ENCODE data around the gene HDLBP.

HDLBP gene

GRCh38 chr2:241307055-241307454 is 8.4 kb downstream of the HDLBP start:
- H3K79me2 ChIP-seq (ENCODE audit: insufficient read depth, low read length) = peaks cover 100% of the 10 kb centered on the region
- no peaks in the 10 kb centered on the region for H3K9me3 ChIP-seq (ENCODE audit: insufficient read depth, low read length)
- no peak overlapping the region for H3K27ac ChIP-seq (ENCODE audit: low read depth, low read length)
- no peak overlapping the region for H3K4me3 ChIP-seq (ENCODE audit: insufficient read depth, low read length, poor library complexity, severe bottlenecking)
- TF ChIP-seq, protein P1, sequence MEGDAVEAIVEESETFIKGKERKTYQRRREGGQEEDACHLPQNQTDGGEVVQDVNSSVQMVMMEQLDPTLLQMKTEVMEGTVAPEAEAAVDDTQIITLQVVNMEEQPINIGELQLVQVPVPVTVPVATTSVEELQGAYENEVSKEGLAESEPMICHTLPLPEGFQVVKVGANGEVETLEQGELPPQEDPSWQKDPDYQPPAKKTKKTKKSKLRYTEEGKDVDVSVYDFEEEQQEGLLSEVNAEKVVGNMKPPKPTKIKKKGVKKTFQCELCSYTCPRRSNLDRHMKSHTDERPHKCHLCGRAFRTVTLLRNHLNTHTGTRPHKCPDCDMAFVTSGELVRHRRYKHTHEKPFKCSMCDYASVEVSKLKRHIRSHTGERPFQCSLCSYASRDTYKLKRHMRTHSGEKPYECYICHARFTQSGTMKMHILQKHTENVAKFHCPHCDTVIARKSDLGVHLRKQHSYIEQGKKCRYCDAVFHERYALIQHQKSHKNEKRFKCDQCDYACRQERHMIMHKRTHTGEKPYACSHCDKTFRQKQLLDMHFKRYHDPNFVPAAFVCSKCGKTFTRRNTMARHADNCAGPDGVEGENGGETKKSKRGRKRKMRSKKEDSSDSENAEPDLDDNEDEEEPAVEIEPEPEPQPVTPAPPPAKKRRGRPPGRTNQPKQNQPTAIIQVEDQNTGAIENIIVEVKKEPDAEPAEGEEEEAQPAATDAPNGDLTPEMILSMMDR (IDR thresholded peaks at IDR 0.05; ENCODE audit: insufficient read depth, low read length, poor library complexity, severe bottlenecking) = no peak
- no peak for TF ChIP-seq EZH2phosphoT487 (conservative IDR thresholded peaks at IDR 0.05; ENCODE audit: low read length)
- H3F3A ChIP-seq (ENCODE audit: insufficient read depth) = peaks cover 14% of the 10 kb centered on the region; the same call in 1 of the 2 replicates
- H4K20me1 ChIP-seq (ENCODE audit: low read depth, low read length) = peaks cover 5% of the 10 kb centered on the region; the same call in 1 of the 2 replicates
- no peaks in the 10 kb centered on the region; the same call in 1 of the 2 replicates for H3K36me3 ChIP-seq (ENCODE audit: low read length)
- H2AFZ ChIP-seq (ENCODE audit: low read depth, low read length, severe bottlenecking) = no peak overlapping the region
- H3K9me2 ChIP-seq (replicated peaks; ENCODE audit: insufficient read depth, low read length) = no peaks in the 10 kb centered on the region
- no peak overlapping the region for H3K9ac ChIP-seq (ENCODE audit: low read length)
- H3K27me3 ChIP-seq (ENCODE audit: low read length) = no peaks in the 10 kb centered on the region
- no peak overlapping the region for H3K4me2 ChIP-seq (ENCODE audit: low read depth, low read length, poor library complexity, severe bottlenecking)

GRCh38 chr2:241304039-241304670 is 11.3 kb downstream of the HDLBP start:
- Histone ChIP-seq H3K9me3 (ENCODE audit: insufficient read depth, low read length) (no peaks in the 10 kb centered on the region), H3K79me2 (ENCODE audit: insufficient read depth, low read length) (peaks cover 98% of the 10 kb centered on the region), H3K9me2 (replicated peaks; ENCODE audit: insufficient read depth, low read length) (no peaks in the 10 kb centered on the region), H3K36me3 (ENCODE audit: low read length) (no peaks in the 10 kb centered on the region; the same call in 1 of the 2 replicates), H3K9ac (ENCODE audit: low read length) (no peak overlapping the region), H2AFZ (ENCODE audit: low read depth, low read length, severe bottlenecking) (no peak overlapping the region), H3F3A (ENCODE audit: insufficient read depth) (no peaks in the 10 kb centered on the region), H3K4me2 (ENCODE audit: low read depth, low read length, poor library complexity, severe bottlenecking) (no peak overlapping the region), H3K27ac (ENCODE audit: low read depth, low read length) (no peak overlapping the region), H3K27me3 (ENCODE audit: low read length) (no peaks in the 10 kb centered on the region), H3K4me3 (ENCODE audit: insufficient read depth, low read length, poor library complexity, severe bottlenecking) (no peak overlapping the region), H4K20me1 (ENCODE audit: low read depth, low read length) (peaks cover 5% of the 10 kb centered on the region; the same call in 1 of the 2 replicates)
- TF ChIP-seq, protein P1 (IDR thresholded peaks at IDR 0.05; ENCODE audit: insufficient read depth, low read length, poor library complexity, severe bottlenecking) = no peak
- TF ChIP-seq EZH2phosphoT487 (conservative IDR thresholded peaks at IDR 0.05; ENCODE audit: low read length) = no peak

DNA sequence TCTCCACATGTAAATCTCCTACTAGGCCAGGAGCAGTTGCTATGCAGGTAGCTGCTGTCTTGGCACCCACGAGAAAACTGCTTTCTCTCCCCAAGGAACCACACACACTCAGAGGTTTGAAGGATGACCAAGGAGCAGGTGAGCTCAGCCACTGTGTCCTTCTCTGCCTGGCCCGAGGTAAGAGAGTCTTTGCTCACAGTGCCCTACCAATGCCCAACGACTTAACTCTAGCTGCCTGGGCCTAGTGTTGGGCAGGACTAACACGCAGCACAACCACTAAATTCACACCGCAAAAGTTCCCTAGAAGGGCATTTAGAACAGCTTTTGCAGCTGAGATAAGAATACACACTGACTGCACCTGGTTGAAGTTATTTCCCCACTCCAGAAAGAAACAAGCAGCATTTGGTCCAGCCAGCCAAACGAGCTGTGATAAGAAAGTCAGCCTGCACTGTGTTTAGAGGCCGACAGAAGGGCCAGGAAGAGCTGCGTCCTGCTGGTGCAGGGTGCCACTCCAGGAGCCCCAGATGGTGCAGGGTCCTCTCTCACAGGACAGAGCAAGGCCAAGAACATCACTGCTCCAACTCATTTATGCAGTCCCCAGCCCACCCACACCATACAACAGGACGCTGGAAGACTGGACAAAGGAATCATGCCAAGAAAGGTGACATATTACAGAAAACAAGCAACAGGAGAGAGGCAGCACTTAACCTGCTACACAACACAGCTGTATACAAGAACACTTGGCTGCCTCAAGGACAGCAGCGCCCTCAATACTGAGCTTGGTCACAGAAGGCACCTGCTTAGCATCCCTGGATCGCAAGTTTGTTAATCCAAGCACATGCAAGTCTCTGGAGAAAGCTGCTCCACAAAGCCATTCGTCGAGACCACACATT is 12.5 kb downstream of the HDLBP start:
- H4K20me1 ChIP-seq (ENCODE audit: low read depth, low read length) = peaks cover 3% of the 10 kb centered on the region; the same call in 1 of the 2 replicates
- no peaks in the 10 kb centered on the region for H3K27me3 ChIP-seq (ENCODE audit: low read length)
- H3K9me3 ChIP-seq (ENCODE audit: insufficient read depth, low read length) = no peaks in the 10 kb centered on the region
- no peak overlapping the region for H2AFZ ChIP-seq (ENCODE audit: low read depth, low read length, severe bottlenecking)
- H3K4me2 ChIP-seq (ENCODE audit: low read depth, low read length, poor library complexity, severe bottlenecking) = no peak overlapping the region
- TF ChIP-seq, protein P1 (IDR thresholded peaks at IDR 0.05; ENCODE audit: insufficient read depth, low read length, poor library complexity, severe bottlenecking) = no peak
- TF ChIP-seq EZH2phosphoT487 (conservative IDR thresholded peaks at IDR 0.05; ENCODE audit: low read length) = no peak
- no peak overlapping the region for H3K4me3 ChIP-seq (ENCODE audit: insufficient read depth, low read length, poor library complexity, severe bottlenecking)
- H3K79me2 ChIP-seq (ENCODE audit: insufficient read depth, low read length) = peaks cover 96% of the 10 kb centered on the region
- H3K9ac ChIP-seq (ENCODE audit: low read length) = no peak overlapping the region
- no peaks in the 10 kb centered on the region for H3F3A ChIP-seq (ENCODE audit: insufficient read depth)
- no peaks in the 10 kb centered on the region for H3K9me2 ChIP-seq (replicated peaks; ENCODE audit: insufficient read depth, low read length)
- H3K27ac ChIP-seq (ENCODE audit: low read depth, low read length) = no peak overlapping the region
- no peaks in the 10 kb centered on the region for H3K36me3 ChIP-seq (ENCODE audit: low read length)

Measured in SU-DHL-6 (cell line).